A549 (cell line): ENCODE results near the gene TESMIN. TPM values are rescaled to one million over a fixed set of nuclear protein-coding genes. Genes with fewer than 3 reads are reported as not detected.

Experiments used
- ATAC-seq, 2 experiments: fragments of 200-7000 bp in 1 of 2; fragments of >200 bp in 1 of 2; cut with Nextera tagmentation in 1 of 2; cut with Tn5 transposase in 1 of 2; 3 replicates each; pipeline versions ENCODE4 v1.8.0 to v1.9.1; 2018 to 2020; ENCODE audit warnings: mild to moderate bottlenecking in 1 of 2, moderate library complexity in 1 of 2
- CTCF ChIA-PET: fragments of 300-600 bp; sonication (Branson Sonifier 250); formaldehyde crosslinking; extraction: SDS; loops from one replicate; lab custom pipeline; 2021; ENCODE audit warnings: antibody characterized with exemption, inconsistent platforms; lab: Yijun Ruan, JAX
- POLR2A ChIA-PET: fragments of 350-600 bp; formaldehyde crosslinking; extraction: SDS; loops from one replicate; lab custom pipeline; 2021; ENCODE audit warnings: antibody characterized with exemption, inconsistent platforms; lab: Yijun Ruan, JAX
- DNase-seq, 2 experiments: peaks; one replicate each; pipeline versions ENCODE4 v3.0.0 to v3.0.0-alpha.2; 2011 to 2016; ENCODE audit warnings: low read depth in 1 of 2, low spot score in 1 of 2
- FAIRE-seq: peaks from 2 replicates; lab custom pipeline; 2011; peaks lifted over from hg19 to GRCh38; lab: Jason Lieb, UNC
- H3K27ac ChIP-seq, 2 experiments: fragments of >200 bp; sonication (Bioruptor Twin); formaldehyde crosslinking; 3 replicates each; pipeline ENCODE4 v1.5.1; 2016 to 2017
- H3K4me1 ChIP-seq: fragments of >200 bp; sonication (Bioruptor Twin); formaldehyde crosslinking; 3 replicates; pipeline ENCODE4 v1.6.1; 2016
- H3K4me2 ChIP-seq: fragments of >200 bp; sonication (Bioruptor Twin); formaldehyde crosslinking; 3 replicates; pipeline ENCODE4 v1.6.1; 2016
- H3K4me3 ChIP-seq: fragments of >200 bp; sonication (Bioruptor Twin); formaldehyde crosslinking; 3 replicates; pipeline ENCODE4 v1.5.1; 2016
- H3K9me3 ChIP-seq: fragments of >200 bp; sonication (Bioruptor Twin); formaldehyde crosslinking; 3 replicates; pipeline ENCODE4 v1.6.1; 2016
- BCL3 ChIP-seq: fragments of >200 bp; sonication (Bioruptor Twin); formaldehyde crosslinking; IDR thresholded peaks from 3 replicates; pipeline ENCODE4 v1.6.1; 2016
- CBX8 ChIP-seq: fragments of 200-600 bp; sonication (generic); IDR thresholded peaks from 2 replicates; pipeline ENCODE4 v1.6.1; 2016
- CEBPB ChIP-seq, 2 experiments: fragments of >200 bp in 1 of 2; sonication (Bioruptor Twin) in 1 of 2; formaldehyde crosslinking in 1 of 2; IDR thresholded peaks; 2 replicates each; pipeline ENCODE4 v1.6.1; 2012 to 2016
- ESRRA ChIP-seq: fragments of 150-350 bp; IDR thresholded peaks from 2 replicates; pipeline ENCODE4 v1.6.1; 2014; ENCODE audit warnings: mild to moderate bottlenecking, low read length, borderline replicate concordance
- FOSB ChIP-seq: fragments of 250-450 bp; sonication (Bioruptor Pico); IDR thresholded peaks from 2 replicates; pipeline ENCODE4 v1.5.0; 2020; ENCODE audit warnings: mild to moderate bottlenecking, moderate library complexity
- GATA3 ChIP-seq: IDR thresholded peaks from 2 replicates; pipeline ENCODE4 v1.6.1; 2012; ENCODE audit warnings: borderline replicate concordance
- HDAC2 ChIP-seq: fragments of 200-600 bp; sonication (generic); IDR thresholded peaks from 2 replicates; pipeline ENCODE4 v1.6.1; 2016
- HMGXB4 ChIP-seq: fragments of 250-450 bp; sonication (Bioruptor Pico); IDR thresholded peaks from 2 replicates; pipeline ENCODE4 v1.5.0; 2021; ENCODE audit warnings: mild to moderate bottlenecking, moderate library complexity, borderline replicate concordance
- KDM1A ChIP-seq: fragments of 200-600 bp; sonication (generic); IDR thresholded peaks from 2 replicates; pipeline ENCODE4 v1.6.1; 2016; ENCODE audit warnings: low read depth, mild to moderate bottlenecking
- KDM5A ChIP-seq: fragments of 200-600 bp; sonication (generic); IDR thresholded peaks from 2 replicates; pipeline ENCODE4 v1.6.1; 2016; ENCODE audit warnings: antibody characterized with exemption, mild to moderate bottlenecking
- MAFK ChIP-seq: fragments of 450-650 bp; IDR thresholded peaks from 2 replicates; pipeline ENCODE4 v1.6.1; 2014; ENCODE audit not compliant: partially characterized antibody
- MAZ ChIP-seq: fragments of 150-350 bp; IDR thresholded peaks from 2 replicates; pipeline ENCODE4 v1.6.1; 2014; ENCODE audit warnings: antibody characterized with exemption, low read depth, low read length, borderline replicate concordance
- MYC ChIP-seq: IDR thresholded peaks from 2 replicates; pipeline ENCODE4 v1.6.1; 2012; ENCODE audit warnings: mild to moderate bottlenecking, inconsistent platforms, low read length, improper control_type of control experiment, borderline replicate concordance
- NPAS2 ChIP-seq: fragments of 250-450 bp; sonication (Bioruptor Pico); IDR thresholded peaks from 2 replicates; pipeline ENCODE4 v1.8.0; 2022; ENCODE audit warnings: mild to moderate bottlenecking, moderate library complexity, borderline replicate concordance
- NR3C1 ChIP-seq: fragments of >200 bp; sonication (Bioruptor Twin); formaldehyde crosslinking; IDR thresholded peaks from 3 replicates; pipeline ENCODE4 v1.6.1; 2017
- RAD21 ChIP-seq, 2 experiments: fragments of >200 bp in 1 of 2; sonication (Bioruptor Twin) in 1 of 2; formaldehyde crosslinking in 1 of 2; IDR thresholded peaks in 1 of 2; conservative IDR thresholded peaks in 1 of 2; 2 replicates in 1 of 2; 3 replicates in 1 of 2; pipeline ENCODE4 v1.6.1; 2012 to 2018; ENCODE audit warnings: inconsistent platforms in 1 of 2
- RARB ChIP-seq: fragments of 250-450 bp; sonication (Bioruptor Pico); IDR thresholded peaks from 2 replicates; pipeline ENCODE4 v1.8.0; 2021; ENCODE audit warnings: mild to moderate bottlenecking, moderate library complexity
- ZSCAN20 ChIP-seq: fragments of 250-450 bp; sonication (Bioruptor Pico); IDR thresholded peaks from 2 replicates; pipeline ENCODE4 v1.8.0; 2022; ENCODE audit warnings: mild to moderate bottlenecking, moderate library complexity
- WGBS: methylation state at CpG from one replicate; pipeline ENCODE4 v1.1.6; 2017; ENCODE audit errors: missing lambda C conversion rate; 5-methylcytosine and 5-hydroxymethylcytosine counted together
- polyA plus RNA-seq, 4 experiments: library from polyadenylated mRNA; depleted of rRNA in 3 of 4; stranded (reverse); fragments of >200 nt; fragmentation: RNase III in 1 of 4; extraction: RNeasy Plus Mini Kit Qiagen cat#74134 plus additional on column Dnase treatment in 1 of 4; gene quantifications; 2 replicates in 3 of 4; 3 replicates in 1 of 4; pipeline ENCODE4 v1.2.3, GENCODE V29; 2011 to 2017
- TF ChIP-seq, protein P1 (sequence below): fragments of 200-600 bp; sonication (generic); IDR thresholded peaks from 2 replicates; pipeline ENCODE4 v1.6.1; 2016; ENCODE audit warnings: antibody characterized with exemption, mild to moderate bottlenecking, moderate library complexity

Gene TESMIN
- polyA plus RNA-seq, 2 of the 4 experiments (the other 2 are of a cell fraction): 4.5 to 5.2 TPM

DNA sequence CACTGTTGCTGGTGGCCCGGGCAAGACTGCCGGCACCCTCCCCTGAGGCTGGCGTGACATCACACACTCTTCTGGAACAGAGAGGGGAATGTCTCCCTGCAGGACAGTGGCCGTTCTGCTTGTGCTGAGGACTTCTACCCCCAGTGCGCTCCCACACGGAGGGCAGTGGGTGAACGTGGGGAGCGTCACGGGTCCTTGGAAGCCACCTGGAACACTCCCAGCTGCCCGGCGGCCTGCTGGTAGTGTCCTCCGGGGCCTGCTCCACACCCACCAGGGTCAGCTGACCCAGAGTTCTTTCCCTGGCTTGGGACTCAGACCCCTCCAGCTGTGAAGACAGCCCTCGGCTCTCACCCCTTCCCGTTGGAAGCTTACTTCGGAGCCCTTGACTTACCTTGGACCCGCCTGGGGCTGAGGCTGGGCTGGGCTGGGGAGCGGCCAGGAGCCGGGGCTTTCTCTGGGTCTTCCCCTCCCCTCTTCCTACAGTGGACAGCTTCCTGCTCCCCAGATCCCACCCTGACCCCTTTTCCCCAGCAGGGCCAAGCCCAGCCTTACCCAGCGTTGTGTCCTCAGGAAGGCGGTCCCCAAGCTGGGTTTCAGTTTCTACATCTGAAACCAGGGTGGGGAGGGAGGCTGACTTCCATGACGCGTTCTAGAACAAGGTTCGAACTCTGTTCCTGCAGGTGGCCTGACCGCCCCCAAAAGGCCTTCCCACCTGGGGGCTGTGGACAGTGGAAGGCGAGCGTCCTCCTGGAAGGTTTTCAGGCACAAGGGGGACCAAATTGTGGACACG, 81.8 kb downstream of the TESMIN start:
- no peak; a peak in 2 of 6 replicates for ATAC-seq
- Histone ChIP-seq H3K4me2 (no peak overlapping the region), H3K9me3 (peaks cover 8% of the 10 kb centered on the region; the same call in 2 of the 3 replicates), H3K4me3 (no peak overlapping the region), H3K27ac (no peak overlapping the region), H3K4me1 (no peaks in the 10 kb centered on the region)
- no peak for DNase-seq
- ChIA-PET CTCF (interaction anchor here (2.0 kb wide), 1 partner anchor 22 kb away, joined by 5 read pairs; no protein-coding TSS in a partner anchor), POLR2A (no interaction called here)
- 81% methylated on average over 20 of the region's 27 CpGs for WGBS
- TF ChIP-seq ZSCAN20 (CRISPR knock-in tag) (no peak), HMGXB4 (no peak)
- FAIRE-seq: no peak

GRCh38 chr11:68667511-68668500, 83.5 kb downstream of the TESMIN start:
- peak; percentile 4 to 44; a peak in 3 of 6 replicates for ATAC-seq
- Histone ChIP-seq H3K9me3 (no peaks in the 10 kb centered on the region; the same call in 2 of the 3 replicates), H3K4me1 (no peaks in the 10 kb centered on the region)
- CTCF ChIA-PET: no interaction called here
- no peak for TF ChIP-seq GATA3
- no peak for TF ChIP-seq MAFK
- no peak for TF ChIP-seq ZSCAN20 (CRISPR knock-in tag)
- no peak for TF ChIP-seq BCL3
- TF ChIP-seq CEBPB (IDR thresholded peaks at IDR 0.05): no peak
- TF ChIP-seq HDAC2: no peak
- no peak for TF ChIP-seq RAD21 (conservative IDR thresholded peaks at IDR 0.05 in 1 of 2, IDR thresholded peaks at IDR 0.05 in 1 of 2)
- TF ChIP-seq CBX8: no peak
- no peak for TF ChIP-seq FOSB (CRISPR knock-in tag)
- no peak for TF ChIP-seq KDM5A
- no peak for TF ChIP-seq MAZ
- no peak for TF ChIP-seq NPAS2
- no peak for TF ChIP-seq KDM1A
- TF ChIP-seq ESRRA: no peak
- TF ChIP-seq, protein P1, sequence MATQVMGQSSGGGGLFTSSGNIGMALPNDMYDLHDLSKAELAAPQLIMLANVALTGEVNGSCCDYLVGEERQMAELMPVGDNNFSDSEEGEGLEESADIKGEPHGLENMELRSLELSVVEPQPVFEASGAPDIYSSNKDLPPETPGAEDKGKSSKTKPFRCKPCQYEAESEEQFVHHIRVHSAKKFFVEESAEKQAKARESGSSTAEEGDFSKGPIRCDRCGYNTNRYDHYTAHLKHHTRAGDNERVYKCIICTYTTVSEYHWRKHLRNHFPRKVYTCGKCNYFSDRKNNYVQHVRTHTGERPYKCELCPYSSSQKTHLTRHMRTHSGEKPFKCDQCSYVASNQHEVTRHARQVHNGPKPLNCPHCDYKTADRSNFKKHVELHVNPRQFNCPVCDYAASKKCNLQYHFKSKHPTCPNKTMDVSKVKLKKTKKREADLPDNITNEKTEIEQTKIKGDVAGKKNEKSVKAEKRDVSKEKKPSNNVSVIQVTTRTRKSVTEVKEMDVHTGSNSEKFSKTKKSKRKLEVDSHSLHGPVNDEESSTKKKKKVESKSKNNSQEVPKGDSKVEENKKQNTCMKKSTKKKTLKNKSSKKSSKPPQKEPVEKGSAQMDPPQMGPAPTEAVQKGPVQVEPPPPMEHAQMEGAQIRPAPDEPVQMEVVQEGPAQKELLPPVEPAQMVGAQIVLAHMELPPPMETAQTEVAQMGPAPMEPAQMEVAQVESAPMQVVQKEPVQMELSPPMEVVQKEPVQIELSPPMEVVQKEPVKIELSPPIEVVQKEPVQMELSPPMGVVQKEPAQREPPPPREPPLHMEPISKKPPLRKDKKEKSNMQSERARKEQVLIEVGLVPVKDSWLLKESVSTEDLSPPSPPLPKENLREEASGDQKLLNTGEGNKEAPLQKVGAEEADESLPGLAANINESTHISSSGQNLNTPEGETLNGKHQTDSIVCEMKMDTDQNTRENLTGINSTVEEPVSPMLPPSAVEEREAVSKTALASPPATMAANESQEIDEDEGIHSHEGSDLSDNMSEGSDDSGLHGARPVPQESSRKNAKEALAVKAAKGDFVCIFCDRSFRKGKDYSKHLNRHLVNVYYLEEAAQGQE: no peak
- no peak for TF ChIP-seq MYC
- TF ChIP-seq NR3C1: no peak
- no peak for TF ChIP-seq RARB (CRISPR knock-in tag)
- TF ChIP-seq, all 56 proteins: peak for 0
- Histone ChIP-seq H3K27ac (no peak overlapping the region), H3K4me3 (no peak overlapping the region), H3K4me2 (no peak overlapping the region)
- WGBS: 76% methylated on average over 16 of the region's 21 CpGs
- DNase-seq (no peak), FAIRE-seq (no peak)
- POLR2A ChIA-PET: no interaction called here
